AML-193 (cell line): ENCODE data around the gene DYNC1H1.

Experiments
- DNase-seq, 2 experiments: peaks; one replicate each; lab custom pipeline; 2025; lab: John Stamatoyannopoulos, UW

The DYNC1H1 gene

GRCh38 chr14:101964297-101965180 lies at the start of gene DYNC1H1:
DYNC1H1 (plus strand) TSS chr14:101964573; CDS start chr14:101964692, 119 bp downstream.
- peak; percentile 73 to 81 for DNase-seq

- DNase-seq, result no peak
Observed at GRCh38 chr14:101915871-101916815, 48.2 kb upstream of the DYNC1H1 start.

GRCh38 chr14:101916816-101917412 lies 47.5 kb upstream of the DYNC1H1 start:
- DNase-seq, result no peak

- DNase-seq, result no peak
Observed at GRCh38 chr14:101917413-101918017, 46.9 kb upstream of the DYNC1H1 start.

GRCh38 chr14:101918065-101918989 lies 46.0 kb upstream of the DYNC1H1 start:
- no peak for DNase-seq

GRCh38 chr14:101920271-101920670 lies 44.1 kb upstream of the DYNC1H1 start:
- no peak for DNase-seq

- no peak for DNase-seq
Observed at GRCh38 chr14:101922866-101923265, 41.5 kb upstream of the DYNC1H1 start.

GRCh38 chr14:101925152-101925551 lies 39.2 kb upstream of the DYNC1H1 start:
- no peak for DNase-seq

GRCh38 chr14:101926085-101926484 lies 38.3 kb upstream of the DYNC1H1 start:
- DNase-seq, result no peak

GRCh38 chr14:101926620-101927019 lies 37.8 kb upstream of the DYNC1H1 start:
- no peak for DNase-seq

- DNase-seq, result no peak
Observed at GRCh38 chr14:101927859-101928258, 36.5 kb upstream of the DYNC1H1 start.

- no peak for DNase-seq
Observed at GRCh38 chr14:101928415-101928841, 35.9 kb upstream of the DYNC1H1 start.

GRCh38 chr14:101929096-101929495 lies 35.3 kb upstream of the DYNC1H1 start:
- DNase-seq, result no peak

- no peak for DNase-seq
Observed at GRCh38 chr14:101929946-101930345, 34.4 kb upstream of the DYNC1H1 start.

- DNase-seq, result no peak
Observed at GRCh38 chr14:101932673-101933072, 31.7 kb upstream of the DYNC1H1 start.

GRCh38 chr14:101933209-101933608 lies 31.2 kb upstream of the DYNC1H1 start:
- DNase-seq, result no peak

- DNase-seq, result no peak
Observed at GRCh38 chr14:101934601-101935150, 29.7 kb upstream of the DYNC1H1 start.

GRCh38 chr14:101937926-101938767 lies 26.2 kb upstream of the DYNC1H1 start:
- DNase-seq, result no peak

- no peak for DNase-seq
Observed at GRCh38 chr14:101939646-101940170, 24.7 kb upstream of the DYNC1H1 start.
